HG03103 (cell line): Measurements from ENCODE around the gene PHLDB2.

Experiments
- ATAC-seq: cut with Tn5 transposase; IDR thresholded peaks from one replicate; pipeline ENCODE4 v1.9.1; 2021; ENCODE audit warnings: low read depth; ENCODE audit not compliant: unreplicated experiment

PHLDB2 gene

DNA sequence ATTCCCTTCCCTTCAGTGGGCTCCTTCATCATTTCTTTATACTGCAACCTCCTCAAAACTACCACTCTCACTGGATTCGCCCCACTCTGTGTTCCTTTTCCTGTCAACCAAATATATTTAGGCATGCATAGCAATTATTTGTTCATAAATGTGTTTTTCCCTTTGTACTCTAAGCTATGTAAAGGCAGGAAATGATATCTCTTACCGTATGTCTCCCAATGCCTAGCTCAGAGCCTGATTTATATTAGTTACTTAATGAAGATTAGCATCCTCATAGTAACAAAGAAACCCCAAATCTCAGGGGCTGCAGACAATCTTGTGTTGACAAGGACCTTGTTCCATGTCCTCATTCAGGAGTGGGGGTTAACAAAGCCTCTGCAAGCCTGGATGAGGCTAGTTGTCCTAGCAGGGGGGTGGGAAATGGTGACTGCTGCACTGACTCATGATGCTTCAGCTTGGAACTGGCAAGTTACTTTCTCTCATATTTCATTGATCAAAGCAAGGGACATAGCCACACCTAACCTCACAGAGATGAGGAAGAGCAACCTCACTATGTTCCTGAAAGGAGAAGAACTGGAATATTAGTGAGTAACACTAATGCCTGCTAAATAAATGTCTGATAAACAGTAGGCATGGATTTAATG, 15.2 kb downstream of the PHLDB2 start:
- ATAC-seq: no peak

- ATAC-seq: no peak
These were observed 22.4 kb downstream of the PHLDB2 start for GRCh38 chr3:111881480-111881879.

- ATAC-seq: no peak
These were observed 23.1 kb downstream of the PHLDB2 start for GRCh38 chr3:111882194-111882593.

DNA sequence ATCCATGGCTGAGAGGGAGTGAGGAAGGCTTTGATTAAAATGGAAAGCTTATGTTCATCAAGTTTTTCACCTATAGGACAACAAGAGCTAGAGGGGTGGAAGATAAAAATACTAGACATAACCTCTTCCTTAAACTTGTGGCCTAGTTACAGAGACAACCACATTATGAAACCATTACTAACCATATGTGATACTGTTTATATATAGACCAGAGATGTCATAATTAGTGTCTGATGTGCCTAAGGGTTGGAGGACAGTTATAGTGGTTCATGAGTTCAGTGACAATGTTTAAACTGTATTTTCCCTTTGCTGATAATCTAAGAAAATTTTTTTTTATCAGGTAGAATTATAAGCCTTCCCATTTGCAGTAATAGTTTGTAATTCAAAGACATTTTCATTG, 23.7 kb downstream of the PHLDB2 start:
- peak; percentile 97 for ATAC-seq

- no peak for ATAC-seq
These were observed 25.4 kb downstream of the PHLDB2 start for GRCh38 chr3:111884411-111885018.

DNA sequence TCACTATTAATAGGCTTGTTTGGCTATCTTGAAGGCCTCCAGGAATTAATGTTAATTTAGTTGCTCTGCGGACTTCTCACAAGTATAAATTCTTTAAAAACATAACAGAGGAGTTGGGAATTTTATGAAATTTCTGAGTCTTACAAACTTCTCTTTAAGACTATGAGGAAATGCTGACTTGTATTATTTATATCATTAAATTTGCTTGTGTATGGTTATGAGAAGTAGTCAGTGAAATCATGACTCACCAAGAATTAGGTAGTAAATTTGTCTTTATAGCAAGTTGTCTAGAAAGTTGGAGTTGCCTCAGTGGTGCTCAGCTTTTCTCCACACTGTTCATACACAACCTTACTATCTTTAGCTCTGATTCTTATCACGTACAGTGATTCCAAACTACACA, 26.5 kb downstream of the PHLDB2 start:
- ATAC-seq: no peak

DNA sequence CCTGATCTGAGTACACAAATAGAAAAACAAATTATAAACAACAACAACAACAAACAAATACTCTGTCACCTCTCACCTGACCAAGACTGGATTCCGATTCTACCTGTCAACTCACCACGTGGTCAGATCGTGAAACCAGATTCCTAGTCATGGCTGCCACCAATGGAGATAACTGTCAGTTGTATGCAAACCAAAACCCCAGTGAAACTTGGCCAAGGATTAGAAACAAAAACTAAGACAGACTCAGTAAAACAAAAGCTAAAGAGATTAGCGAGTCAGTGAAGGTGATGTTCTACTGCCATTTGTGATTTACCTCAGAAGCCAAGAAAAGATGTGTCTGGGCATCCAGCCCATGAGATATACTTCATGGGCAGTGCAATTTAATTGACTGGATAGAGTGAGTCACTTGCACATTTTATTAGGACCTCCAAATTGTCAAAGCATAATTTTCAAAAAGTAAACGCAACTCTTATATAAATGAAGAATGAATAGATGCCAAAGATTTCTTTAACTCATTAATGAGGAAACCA, 31.1 kb downstream of the PHLDB2 start:
- no peak for ATAC-seq

- ATAC-seq: no peak
These were observed 33.0 kb downstream of the PHLDB2 start for GRCh38 chr3:111892070-111892469.

GRCh38 chr3:111895071-111895470, 36.0 kb downstream of the PHLDB2 start:
- ATAC-seq: no peak

DNA sequence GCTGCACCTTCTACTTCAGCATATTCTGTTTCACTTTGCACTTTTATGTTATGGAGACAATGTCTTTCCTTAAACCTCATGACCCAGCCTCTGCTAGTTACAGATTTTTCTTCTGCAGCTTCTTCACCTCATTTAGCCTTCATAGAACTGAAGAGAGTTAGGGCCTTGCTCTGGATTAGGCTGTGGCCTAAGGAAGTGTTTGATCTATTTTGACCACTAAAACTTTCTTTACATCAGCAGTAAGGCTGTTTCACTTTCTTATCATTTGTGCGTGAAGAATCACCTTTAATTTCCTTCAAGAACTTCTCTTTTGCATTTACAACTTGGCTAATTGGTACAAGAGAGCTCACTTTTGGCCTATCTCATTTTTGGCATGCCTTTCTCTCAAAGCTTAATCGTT, 40.9 kb downstream of the PHLDB2 start:
- no peak for ATAC-seq

GRCh38 chr3:111901637-111902036, 42.6 kb downstream of the PHLDB2 start:
- ATAC-seq: no peak

DNA sequence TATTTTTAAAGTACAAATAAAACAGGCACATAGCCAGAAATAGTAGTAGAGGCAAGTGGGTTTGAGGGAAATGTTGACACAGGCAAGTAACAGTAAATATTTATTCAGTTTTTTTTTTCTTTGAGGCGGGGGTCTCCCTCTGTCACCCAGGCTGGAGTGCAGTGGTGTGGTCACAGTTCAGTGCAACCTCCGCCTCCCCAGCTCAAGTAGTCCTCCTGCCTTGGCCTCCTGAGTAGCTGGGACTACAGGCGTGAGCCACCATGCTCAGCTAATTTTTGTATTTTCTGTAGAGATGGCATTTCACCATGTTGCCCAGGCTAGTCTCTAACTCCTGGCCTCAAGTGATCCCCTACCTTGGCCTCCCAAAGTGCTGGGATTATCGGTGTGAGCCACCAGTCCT, 43.5 kb downstream of the PHLDB2 start:
- ATAC-seq: no peak

- no peak for ATAC-seq
These were observed 44.0 kb downstream of the PHLDB2 start for GRCh38 chr3:111903067-111903511.

DNA sequence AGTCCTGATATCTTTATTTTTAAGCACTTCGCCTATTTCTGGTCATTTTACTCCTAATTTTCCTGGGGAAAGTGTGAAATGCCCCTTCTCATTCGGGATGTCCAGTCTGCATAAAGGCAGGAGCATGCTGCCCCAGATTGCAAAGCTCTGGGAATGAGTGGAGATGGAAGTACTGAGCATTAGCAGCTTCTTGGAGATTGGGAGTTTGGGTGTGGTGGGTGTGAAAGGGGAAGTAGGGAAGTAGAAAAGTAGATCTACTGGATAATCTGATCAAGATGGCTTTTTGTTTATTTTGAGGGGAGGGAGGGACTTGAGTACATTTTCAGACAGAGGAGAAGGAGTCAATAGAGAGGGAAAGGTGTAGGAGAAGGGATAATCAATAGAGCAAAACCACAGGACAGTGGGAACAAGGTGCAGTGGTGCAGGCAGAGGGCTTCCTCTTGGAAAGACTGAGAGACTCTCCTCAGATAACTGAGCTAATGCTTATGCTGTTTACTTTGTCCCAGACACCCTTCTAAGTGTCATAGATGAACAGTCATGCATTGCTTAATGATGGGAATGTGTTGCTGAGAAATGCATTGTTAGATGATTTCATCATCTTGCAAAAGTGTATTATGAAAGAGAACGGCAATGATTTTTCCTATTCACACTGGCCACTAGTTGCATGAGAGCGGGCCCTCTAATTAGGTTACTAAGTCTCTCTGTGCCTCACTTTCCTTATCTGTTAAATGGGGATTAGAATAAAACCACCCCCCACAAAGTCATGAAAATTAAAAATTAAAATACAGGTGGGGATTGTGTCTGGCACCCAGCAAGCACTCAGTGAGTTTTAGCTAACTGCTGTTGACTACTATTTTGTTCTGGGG, 45.5 kb downstream of the PHLDB2 start:
- no peak for ATAC-seq

DNA sequence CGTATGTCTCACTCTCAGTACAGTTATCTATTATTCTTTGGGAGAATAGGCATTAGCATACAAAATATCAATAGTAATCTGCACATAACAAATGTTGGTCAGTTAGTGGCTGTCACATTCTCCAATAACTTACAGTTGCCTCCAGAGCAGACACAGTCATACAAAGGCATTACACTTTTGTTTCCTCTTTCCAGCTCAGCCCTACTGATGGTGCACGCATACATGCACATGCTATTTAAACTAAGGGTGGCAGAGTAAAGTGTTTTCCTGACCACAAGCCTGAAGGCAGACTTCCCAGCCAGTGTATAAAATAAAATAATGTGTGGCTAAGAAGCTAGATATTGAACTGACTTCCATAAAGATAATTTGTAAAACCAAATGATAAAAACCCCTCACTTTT, 47.6 kb downstream of the PHLDB2 start:
- ATAC-seq: no peak

- ATAC-seq: no peak
These were observed 48.1 kb downstream of the PHLDB2 start for GRCh38 chr3:111907151-111907550.

DNA sequence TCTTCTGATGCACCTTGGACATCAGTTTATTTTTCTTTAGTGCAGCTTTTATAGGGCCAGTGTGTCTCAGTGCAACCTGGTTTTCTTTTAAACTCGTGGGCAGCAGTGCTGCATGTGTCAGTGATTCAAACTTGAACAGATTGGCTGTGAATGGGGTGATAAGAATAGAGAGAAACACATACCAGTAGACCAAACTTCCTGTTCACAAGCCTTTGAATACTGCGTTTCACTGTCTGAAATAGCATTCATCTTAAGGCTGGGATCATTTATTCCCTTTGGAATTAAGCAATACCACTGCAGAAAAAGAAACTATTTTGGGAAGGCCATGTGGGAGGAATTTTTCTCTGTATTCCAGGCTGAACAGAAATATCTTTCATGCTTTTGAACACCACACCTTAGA, 51.7 kb downstream of the PHLDB2 start:
- ATAC-seq: no peak

- no peak for ATAC-seq
These were observed 52.4 kb downstream of the PHLDB2 start for GRCh38 chr3:111911446-111911845.

- no peak for ATAC-seq
These were observed 54.2 kb downstream of the PHLDB2 start for GRCh38 chr3:111913163-111913763.

- no peak for ATAC-seq
These were observed 56.8 kb downstream of the PHLDB2 start for GRCh38 chr3:111915905-111916304.

GRCh38 chr3:111917300-111917699, 58.2 kb downstream of the PHLDB2 start:
- ATAC-seq: no peak
